Trophoblast cell (in vitro differentiated cells and primary cell): ENCODE results near the gene GTPBP1.
A peak's percentile ranks its signal among the peaks of the same experiment; 100 is the strongest.

Experiments
- DNase-seq, 2 donors: peaks; one replicate each; pipeline ENCODE4 v3.0.0-alpha.2; 2016
- H2AFZ ChIP-seq: 2 replicates; pipeline ENCODE4 v1.6.1; 2013; ENCODE audit warnings: low read length, moderate library complexity, mild to moderate bottlenecking; ENCODE audit not compliant: insufficient read depth, poor library complexity
- H2AK5ac ChIP-seq: 2 replicates; pipeline ENCODE4 v1.6.1; 2013; ENCODE audit warnings: mild to moderate bottlenecking, low read length
- H2BK120ac ChIP-seq: 2 replicates; pipeline ENCODE4 v1.6.1; 2013; ENCODE audit warnings: low read length, mild to moderate bottlenecking, moderate library complexity; ENCODE audit not compliant: insufficient read depth, poor library complexity
- H2BK12ac ChIP-seq: 2 replicates; pipeline ENCODE4 v1.6.1; 2013; ENCODE audit warnings: mild to moderate bottlenecking, low read length, moderate library complexity
- H2BK5ac ChIP-seq: 2 replicates; pipeline ENCODE4 v1.6.1; 2013; ENCODE audit warnings: low read length, low read depth, moderate library complexity, mild to moderate bottlenecking; ENCODE audit not compliant: poor library complexity
- H3K14ac ChIP-seq: 2 replicates; pipeline ENCODE4 v1.6.1; 2013; ENCODE audit warnings: mild to moderate bottlenecking, low read length
- H3K18ac ChIP-seq: 2 replicates; pipeline ENCODE4 v1.6.1; 2013; ENCODE audit warnings: mild to moderate bottlenecking, low read length
- H3K23ac ChIP-seq: 2 replicates; pipeline ENCODE4 v1.6.1; 2013; ENCODE audit warnings: low read length
- H3K27ac ChIP-seq: 2 replicates; pipeline ENCODE4 v1.5.1; 2013; ENCODE audit warnings: low read depth, mild to moderate bottlenecking, inconsistent platforms, low read length, moderate library complexity
- H3K27me3 ChIP-seq: 2 replicates; pipeline ENCODE4 v1.6.1; 2013; ENCODE audit warnings: inconsistent platforms, mild to moderate bottlenecking, low read length, moderate library complexity; ENCODE audit not compliant: insufficient read depth
- H3K36me3 ChIP-seq, 2 experiments: 1 replicate in 1 of 2; 2 replicates in 1 of 2; pipeline ENCODE4 v1.6.1; 2013; ENCODE audit warnings: low read length in 2 of 2, mild to moderate bottlenecking in 2 of 2, moderate library complexity in 1 of 2; ENCODE audit not compliant: insufficient read depth in 2 of 2, control insufficient read depth in 1 of 2
- H3K4ac ChIP-seq: 2 replicates; pipeline ENCODE4 v1.6.1; 2013; ENCODE audit warnings: low read depth, mild to moderate bottlenecking, low read length, moderate library complexity
- H3K4me1 ChIP-seq, 2 experiments: 1 replicate in 1 of 2; 2 replicates in 1 of 2; pipeline ENCODE4 v1.6.1; 2013; ENCODE audit warnings: low read length in 2 of 2, mild to moderate bottlenecking in 2 of 2, moderate library complexity in 1 of 2; ENCODE audit not compliant: insufficient read depth in 2 of 2, control insufficient read depth in 1 of 2
- H3K4me2 ChIP-seq: 2 replicates; pipeline ENCODE4 v1.6.1; 2013; ENCODE audit warnings: inconsistent platforms, mild to moderate bottlenecking, low read length, moderate library complexity
- H3K4me3 ChIP-seq: 2 replicates; pipeline ENCODE4 v1.5.1; 2013; ENCODE audit warnings: mild to moderate bottlenecking, low read depth, low read length, inconsistent platforms
- H3K79me1 ChIP-seq: one replicate; pipeline ENCODE4 v1.6.1; 2013; ENCODE audit warnings: low read length
- H3K79me2 ChIP-seq: 2 replicates; pipeline ENCODE4 v1.6.1; 2013; ENCODE audit warnings: low read length, mild to moderate bottlenecking; ENCODE audit not compliant: control insufficient read depth, insufficient read depth, poor library complexity
- H3K9ac ChIP-seq: 2 replicates; pipeline ENCODE4 v1.6.1; 2013; ENCODE audit warnings: mild to moderate bottlenecking, low read length
- H3K9me3 ChIP-seq: 2 replicates; pipeline ENCODE4 v1.6.1; 2013; ENCODE audit warnings: low read depth, mild to moderate bottlenecking, control low read depth, inconsistent platforms, low read length; ENCODE audit not compliant: insufficient read depth
- H4K12ac ChIP-seq: 2 replicates; pipeline ENCODE4 v1.6.1; 2013; ENCODE audit warnings: low read depth, mild to moderate bottlenecking, low read length, moderate library complexity
- H4K8ac ChIP-seq: 2 replicates; pipeline ENCODE4 v1.6.1; 2013; ENCODE audit warnings: low read depth, mild to moderate bottlenecking, low read length, moderate library complexity
- H4K91ac ChIP-seq: one replicate; pipeline ENCODE4 v1.6.1; 2013; ENCODE audit warnings: low read depth, mild to moderate bottlenecking, low read length, moderate library complexity
- WGBS: extraction: QIAGEN DNeasy Blood & Tissue Kit; methylation state at CpG from one replicate; pipeline ENCODE4 v1.1.7; 2013; ENCODE audit warnings: missing lambda C conversion rate; ENCODE audit not compliant: insufficient read length, insufficient coverage; ENCODE audit errors: extremely low coverage; 5-methylcytosine and 5-hydroxymethylcytosine counted together

Gene GTPBP1

DNA sequence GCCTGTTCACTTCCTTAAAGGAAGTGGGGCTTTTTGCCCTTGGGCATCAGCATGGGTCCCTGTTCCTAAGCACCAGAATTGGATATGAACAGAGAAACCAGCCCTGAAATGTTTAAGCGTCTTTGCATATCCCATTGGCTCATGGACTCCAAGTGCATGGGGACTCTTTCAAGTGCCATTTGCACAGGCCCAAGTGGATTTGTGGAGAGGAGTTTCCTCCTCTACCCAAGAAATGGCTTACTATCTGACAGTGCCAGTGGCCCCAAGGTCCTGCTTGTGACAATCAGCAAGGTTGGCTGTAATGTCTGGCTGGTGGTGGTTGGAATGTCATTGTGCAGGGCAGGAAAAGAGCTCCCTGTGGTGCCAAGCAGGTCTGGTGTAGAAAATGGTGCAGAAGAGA, 20.0 kb upstream of the GTPBP1 start:
- no peak overlapping the region for H2BK12ac ChIP-seq
- no peak overlapping the region for H2AFZ ChIP-seq
- H3K79me2 ChIP-seq: peaks cover 3% of the 10 kb centered on the region
- no CpG with 5 or more reads among the region's 1 CpG for WGBS
- H3K14ac ChIP-seq: no peak overlapping the region
- no peak for DNase-seq
- H3K27ac ChIP-seq: no peak overlapping the region
- no peak overlapping the region for H2AK5ac ChIP-seq
- H2BK120ac ChIP-seq: no peak overlapping the region
- H3K4ac ChIP-seq: no peak overlapping the region
- H4K91ac ChIP-seq: no peak overlapping the region
- peaks cover 38 to 57% of the 10 kb centered on the region in 2 experiments for H3K36me3 ChIP-seq
- no peaks in the 10 kb centered on the region for H3K27me3 ChIP-seq
- H2BK5ac ChIP-seq: no peak overlapping the region
- no peak overlapping the region for H3K4me3 ChIP-seq
- H3K9me3 ChIP-seq: no peaks in the 10 kb centered on the region
- H3K9ac ChIP-seq: no peak overlapping the region
- H3K79me1 ChIP-seq: peaks cover 4% of the 10 kb centered on the region
- H3K4me1 ChIP-seq: peaks cover 5 to 8% of the 10 kb centered on the region in 2 experiments
- no peak overlapping the region for H3K23ac ChIP-seq
- H3K18ac ChIP-seq: no peak overlapping the region
- H4K8ac ChIP-seq: no peak overlapping the region
- H3K4me2 ChIP-seq: no peak overlapping the region
- H4K12ac ChIP-seq: no peak overlapping the region

DNA sequence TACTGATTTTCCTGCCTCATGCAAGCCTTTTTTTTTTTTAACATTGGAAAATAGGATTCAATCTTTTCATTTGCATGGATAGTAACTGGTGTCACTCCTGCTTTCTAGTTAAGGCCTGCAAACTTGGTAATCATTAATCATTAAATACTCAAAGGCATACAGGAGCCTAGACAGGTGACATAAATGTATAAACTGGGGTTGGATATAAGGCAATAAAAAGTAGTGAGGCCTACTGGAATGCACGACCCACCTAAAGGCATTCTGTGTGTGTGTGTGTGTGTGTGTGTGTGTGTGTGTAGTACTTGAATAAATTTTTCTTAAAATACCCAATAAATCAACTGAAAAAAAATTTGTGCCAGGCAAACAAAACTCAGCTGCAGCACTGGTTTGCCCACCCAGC, 16.1 kb upstream of the GTPBP1 start:
- no peak overlapping the region for H3K14ac ChIP-seq
- no peaks in the 10 kb centered on the region for H3K9me3 ChIP-seq
- no peak overlapping the region for H3K18ac ChIP-seq
- WGBS: no CpG with 5 or more reads among the region's 1 CpG
- H3K4me1 ChIP-seq: no peaks in the 10 kb centered on the region
- no peak overlapping the region for H2BK5ac ChIP-seq
- no peak for DNase-seq
- H4K91ac ChIP-seq: no peak overlapping the region
- peaks cover 33 to 55% of the 10 kb centered on the region in 2 experiments for H3K36me3 ChIP-seq
- no peak overlapping the region for H4K8ac ChIP-seq
- no peak overlapping the region for H3K23ac ChIP-seq
- no peak overlapping the region for H3K4me3 ChIP-seq
- H3K9ac ChIP-seq: no peak overlapping the region
- H2AK5ac ChIP-seq: no peak overlapping the region
- no peak overlapping the region for H3K27ac ChIP-seq
- H2BK120ac ChIP-seq: no peak overlapping the region
- H2BK12ac ChIP-seq: no peak overlapping the region
- no peaks in the 10 kb centered on the region for H3K79me2 ChIP-seq
- H3K79me1 ChIP-seq: no peaks in the 10 kb centered on the region
- H3K4me2 ChIP-seq: no peak overlapping the region
- H3K27me3 ChIP-seq: no peaks in the 10 kb centered on the region
- H2AFZ ChIP-seq: no peak overlapping the region
- no peak overlapping the region for H4K12ac ChIP-seq
- no peak overlapping the region for H3K4ac ChIP-seq

DNA sequence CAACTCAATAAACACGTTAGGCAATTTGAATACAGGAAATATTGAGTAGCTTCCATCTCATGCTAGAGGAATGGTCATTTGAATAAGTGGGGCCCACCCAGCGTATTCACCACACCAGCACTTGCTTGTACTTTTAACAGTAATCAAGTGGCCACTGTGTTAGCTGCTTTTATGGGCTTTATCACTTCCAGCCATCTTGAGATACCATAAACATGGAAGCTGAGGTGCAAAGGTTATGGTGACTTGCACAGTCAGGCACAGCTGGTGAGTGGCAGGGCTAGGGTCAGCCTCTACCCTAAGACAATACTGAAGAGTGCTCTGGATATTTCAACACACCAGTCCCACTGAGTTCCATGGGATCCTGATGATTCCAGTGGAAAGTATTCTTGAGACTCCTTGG, 11.7 kb upstream of the GTPBP1 start:
- Histone ChIP-seq H3K4ac (no peak overlapping the region), H2BK5ac (no peak overlapping the region), H4K8ac (no peak overlapping the region), H3K9me3 (no peaks in the 10 kb centered on the region), H2AK5ac (no peak overlapping the region), H2BK120ac (no peak overlapping the region), H2BK12ac (no peak overlapping the region), H3K14ac (no peak overlapping the region), H3K4me3 (no peak overlapping the region), H3K79me2 (no peaks in the 10 kb centered on the region), H3K9ac (no peak overlapping the region), H4K12ac (no peak overlapping the region), H3K79me1 (no peaks in the 10 kb centered on the region), H4K91ac (no peak overlapping the region), H3K36me3 (peaks cover 9 to 17% of the 10 kb centered on the region in 2 experiments), H3K27me3 (no peaks in the 10 kb centered on the region), H3K4me1 (peaks cover 2 to 10% of the 10 kb centered on the region in 2 experiments), H3K27ac (no peak overlapping the region), H3K18ac (no peak overlapping the region), H3K23ac (no peak overlapping the region), H3K4me2 (no peak overlapping the region), H2AFZ (no peak overlapping the region)
- DNase-seq: peak; percentile 49 to 66
- no CpG with 5 or more reads among the region's 2 CpGs for WGBS

DNA sequence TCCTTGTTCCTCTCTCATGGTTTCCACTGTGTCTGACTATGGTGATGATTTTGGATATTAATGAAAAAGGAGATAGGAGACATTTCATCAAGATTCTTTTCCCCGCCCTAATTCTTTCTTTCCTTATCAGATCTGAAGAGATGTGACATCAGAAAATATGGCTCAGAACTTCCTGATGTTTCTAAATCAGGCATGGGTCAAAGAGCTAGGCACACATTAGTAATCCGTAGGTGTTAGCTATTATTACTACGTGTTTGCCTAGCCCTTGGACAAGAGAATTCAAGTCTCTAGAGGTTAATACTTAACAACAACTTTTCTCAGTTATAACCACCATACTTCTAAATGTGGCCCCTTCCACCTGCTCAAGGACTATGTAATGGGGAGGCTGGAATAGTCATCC, 10.8 kb upstream of the GTPBP1 start:
- peaks cover 6 to 12% of the 10 kb centered on the region in 2 experiments for H3K36me3 ChIP-seq
- H3K9me3 ChIP-seq: no peaks in the 10 kb centered on the region
- H2BK5ac ChIP-seq: no peak overlapping the region
- no peak overlapping the region for H3K23ac ChIP-seq
- H3K79me1 ChIP-seq: peaks cover 2% of the 10 kb centered on the region
- no peak overlapping the region for H2AK5ac ChIP-seq
- H4K8ac ChIP-seq: no peak overlapping the region
- DNase-seq: peak; percentile 34 to 91
- H3K79me2 ChIP-seq: peaks cover 3% of the 10 kb centered on the region
- WGBS: no CpG with 5 or more reads among the region's 3 CpGs
- H3K27me3 ChIP-seq: no peaks in the 10 kb centered on the region
- no peak overlapping the region for H3K4me2 ChIP-seq
- no peak overlapping the region for H3K9ac ChIP-seq
- H3K4me3 ChIP-seq: no peak overlapping the region
- no peak overlapping the region for H3K4ac ChIP-seq
- H3K4me1 ChIP-seq: peaks cover 5 to 14% of the 10 kb centered on the region in 2 experiments
- H3K27ac ChIP-seq: no peak overlapping the region
- H4K12ac ChIP-seq: no peak overlapping the region
- H4K91ac ChIP-seq: no peak overlapping the region
- H2BK12ac ChIP-seq: no peak overlapping the region
- H2BK120ac ChIP-seq: no peak overlapping the region
- no peak overlapping the region for H3K18ac ChIP-seq
- H3K14ac ChIP-seq: no peak overlapping the region
- H2AFZ ChIP-seq: no peak overlapping the region
